RPMI8226 (cell line): ENCODE results near the gene FUT4.
"Not testable (repeated sequence)": the region's sequence is repeated elsewhere in the genome, so short reads cannot be mapped to it uniquely, and the experiment has no call there.

ENCODE experiments used
- DNase-seq: peaks from one replicate; pipeline ENCODE4 v3.0.0-alpha.2; 2015

FUT4 gene

DNA sequence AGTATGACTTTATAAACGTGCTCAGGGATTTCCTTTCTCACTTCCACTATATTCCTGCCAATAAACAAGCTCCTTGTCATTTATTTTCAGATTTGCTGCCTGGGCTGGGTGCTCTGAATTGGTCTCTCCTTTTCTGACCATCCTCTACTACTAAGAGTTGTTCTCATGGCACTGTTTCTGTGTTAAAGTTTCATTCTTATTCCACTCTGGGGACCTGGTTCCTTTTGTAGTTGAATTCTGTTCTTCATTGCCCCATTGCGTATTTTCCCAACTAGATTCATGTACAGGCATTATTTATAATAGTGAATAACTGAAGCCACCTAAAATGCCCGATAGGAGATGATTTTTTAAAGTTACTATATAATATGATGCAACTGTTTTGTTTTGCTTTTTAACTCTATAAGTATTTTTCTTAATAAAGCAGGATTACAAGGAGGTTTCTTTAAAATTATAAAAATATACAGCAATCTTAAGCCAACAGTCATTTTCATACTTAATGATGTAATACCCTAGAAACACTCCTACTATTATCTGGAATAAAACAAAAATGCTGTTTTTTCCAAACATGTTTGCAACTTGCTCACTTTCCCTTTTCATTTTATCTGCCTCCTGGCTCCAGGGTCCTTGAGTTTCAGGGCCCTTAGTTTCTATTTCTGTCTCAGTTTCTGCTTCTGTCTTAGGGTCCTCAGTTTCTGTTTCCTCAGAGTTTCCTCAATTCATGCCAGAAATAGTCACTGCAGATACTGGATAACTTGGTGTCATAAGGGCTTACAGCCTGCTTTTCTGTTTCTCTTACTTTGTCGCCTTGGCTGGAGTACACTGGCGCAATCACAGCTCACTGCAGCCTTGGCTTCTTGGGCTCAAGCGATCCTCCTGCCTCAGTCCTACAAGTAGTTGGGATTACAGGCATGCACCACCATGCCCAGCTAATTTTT is 9.8 kb upstream of the FUT4 start:
- no peak for DNase-seq

DNA sequence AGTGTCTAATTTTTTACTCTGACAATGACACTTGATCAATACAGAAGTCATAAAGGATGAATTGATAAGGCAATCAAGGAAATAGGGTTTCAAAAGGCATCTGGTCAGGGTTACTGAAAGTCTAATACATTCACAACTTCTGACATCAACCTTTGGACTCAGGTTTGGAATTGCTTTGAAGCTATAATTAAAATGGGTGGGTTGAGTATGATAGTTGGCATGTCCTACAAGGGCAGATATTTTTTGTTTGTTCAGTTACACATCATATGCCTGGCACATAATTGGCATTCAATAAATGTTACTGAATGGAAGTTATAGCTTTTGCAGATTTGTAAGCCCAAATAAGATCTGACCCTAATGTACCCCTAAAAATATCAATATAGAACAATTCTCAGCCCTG is 7.3 kb upstream of the FUT4 start:
- DNase-seq = no peak

DNA sequence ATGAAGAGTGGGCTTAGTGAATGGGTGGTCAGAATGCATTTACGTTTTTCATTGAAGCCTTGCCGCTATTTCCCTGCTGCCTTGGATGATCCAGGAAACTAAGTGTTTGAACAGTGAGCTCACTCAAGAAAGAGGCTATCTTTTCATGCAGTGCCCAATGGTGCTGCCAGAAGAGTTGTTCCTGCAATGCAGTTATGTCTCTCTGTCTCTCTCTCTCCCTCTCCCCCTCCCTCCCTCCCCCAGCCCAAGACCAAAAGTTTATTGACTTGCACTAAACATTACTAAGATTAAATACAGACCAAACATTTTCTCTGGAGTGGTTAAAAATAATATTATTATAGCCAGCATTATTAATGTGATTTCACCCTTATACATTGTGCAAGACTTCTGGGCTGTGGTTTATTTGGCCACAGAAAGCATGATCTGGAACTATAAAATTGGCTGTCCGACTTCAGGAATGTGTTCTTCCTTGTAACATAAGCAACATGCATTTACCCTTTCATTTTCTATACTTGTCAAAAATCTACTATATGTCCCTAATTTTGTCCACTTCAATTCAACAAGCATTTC is 6.6 kb upstream of the FUT4 start:
- no peak for DNase-seq

DNA sequence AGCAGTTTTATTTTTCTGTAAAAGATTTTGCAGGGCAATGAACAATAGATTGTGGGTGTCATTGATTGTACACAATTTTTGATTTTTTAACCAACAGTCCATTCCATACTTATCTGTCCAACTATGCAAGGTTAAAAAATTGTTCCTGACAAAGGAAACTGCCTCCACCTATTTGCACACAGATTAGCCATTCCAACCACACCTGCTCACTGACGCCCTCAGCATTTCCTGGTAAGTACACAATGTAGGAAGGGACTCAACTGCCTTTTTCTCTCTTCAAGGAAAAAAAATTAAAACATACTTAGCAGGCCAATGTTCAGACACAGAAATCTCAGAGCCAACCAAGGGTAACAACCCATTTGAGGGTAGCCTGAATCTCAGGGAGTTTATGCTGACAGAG is 4.3 kb upstream of the FUT4 start:
- DNase-seq = no peak

DNA sequence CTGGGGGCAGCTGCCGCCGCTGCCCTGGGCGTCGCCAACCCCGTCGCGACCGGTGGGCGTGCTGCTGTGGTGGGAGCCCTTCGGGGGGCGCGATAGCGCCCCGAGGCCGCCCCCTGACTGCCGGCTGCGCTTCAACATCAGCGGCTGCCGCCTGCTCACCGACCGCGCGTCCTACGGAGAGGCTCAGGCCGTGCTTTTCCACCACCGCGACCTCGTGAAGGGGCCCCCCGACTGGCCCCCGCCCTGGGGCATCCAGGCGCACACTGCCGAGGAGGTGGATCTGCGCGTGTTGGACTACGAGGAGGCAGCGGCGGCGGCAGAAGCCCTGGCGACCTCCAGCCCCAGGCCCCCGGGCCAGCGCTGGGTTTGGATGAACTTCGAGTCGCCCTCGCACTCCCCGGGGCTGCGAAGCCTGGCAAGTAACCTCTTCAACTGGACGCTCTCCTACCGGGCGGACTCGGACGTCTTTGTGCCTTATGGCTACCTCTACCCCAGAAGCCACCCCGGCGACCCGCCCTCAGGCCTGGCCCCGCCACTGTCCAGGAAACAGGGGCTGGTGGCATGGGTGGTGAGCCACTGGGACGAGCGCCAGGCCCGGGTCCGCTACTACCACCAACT is 1.0 kb downstream of the FUT4 start:
- no peak for DNase-seq

DNA sequence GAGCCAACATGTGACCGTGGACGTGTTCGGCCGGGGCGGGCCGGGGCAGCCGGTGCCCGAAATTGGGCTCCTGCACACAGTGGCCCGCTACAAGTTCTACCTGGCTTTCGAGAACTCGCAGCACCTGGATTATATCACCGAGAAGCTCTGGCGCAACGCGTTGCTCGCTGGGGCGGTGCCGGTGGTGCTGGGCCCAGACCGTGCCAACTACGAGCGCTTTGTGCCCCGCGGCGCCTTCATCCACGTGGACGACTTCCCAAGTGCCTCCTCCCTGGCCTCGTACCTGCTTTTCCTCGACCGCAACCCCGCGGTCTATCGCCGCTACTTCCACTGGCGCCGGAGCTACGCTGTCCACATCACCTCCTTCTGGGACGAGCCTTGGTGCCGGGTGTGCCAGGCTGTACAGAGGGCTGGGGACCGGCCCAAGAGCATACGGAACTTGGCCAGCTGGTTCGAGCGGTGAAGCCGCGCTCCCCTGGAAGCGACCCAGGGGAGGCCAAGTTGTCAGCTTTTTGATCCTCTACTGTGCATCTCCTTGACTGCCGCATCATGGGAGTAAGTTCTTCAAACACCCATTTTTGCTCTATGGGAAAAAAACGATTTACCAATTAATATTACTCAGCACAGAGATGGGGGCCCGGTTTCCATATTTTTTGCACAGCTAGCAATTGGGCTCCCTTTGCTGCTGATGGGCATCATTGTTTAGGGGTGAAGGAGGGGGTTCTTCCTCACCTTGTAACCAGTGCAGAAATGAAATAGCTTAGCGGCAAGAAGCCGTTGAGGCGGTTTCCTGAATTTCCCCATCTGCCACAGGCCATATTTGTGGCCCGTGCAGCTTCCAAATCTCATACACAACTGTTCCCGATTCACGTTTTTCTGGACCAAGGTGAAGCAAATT is 1.8 kb downstream of the FUT4 start:
- no peak for DNase-seq

DNA sequence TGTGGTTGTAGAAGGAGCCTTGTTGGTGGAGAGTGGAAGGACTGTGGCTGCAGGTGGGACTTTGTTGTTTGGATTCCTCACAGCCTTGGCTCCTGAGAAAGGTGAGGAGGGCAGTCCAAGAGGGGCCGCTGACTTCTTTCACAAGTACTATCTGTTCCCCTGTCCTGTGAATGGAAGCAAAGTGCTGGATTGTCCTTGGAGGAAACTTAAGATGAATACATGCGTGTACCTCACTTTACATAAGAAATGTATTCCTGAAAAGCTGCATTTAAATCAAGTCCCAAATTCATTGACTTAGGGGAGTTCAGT is 2.4 kb downstream of the FUT4 start:
- DNase-seq = no peak

DNA sequence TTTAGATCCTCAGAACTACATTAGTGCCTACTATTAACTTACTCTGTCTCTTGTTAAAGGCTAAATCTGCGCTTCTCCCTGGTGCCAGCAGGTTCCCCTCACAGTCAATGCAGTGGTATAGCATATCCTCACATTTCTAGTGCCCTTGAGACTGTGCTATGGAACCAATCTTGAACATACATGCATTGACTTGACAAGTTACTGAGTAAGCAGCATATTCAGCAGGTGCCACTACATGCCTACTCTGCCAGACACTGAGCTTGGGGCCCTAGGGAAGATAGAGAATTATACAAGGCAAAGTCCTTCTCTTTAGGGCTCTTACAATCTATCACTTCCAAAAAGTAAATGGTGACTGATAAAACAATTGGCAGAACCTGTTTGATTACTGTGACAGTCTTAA is 3.2 kb downstream of the FUT4 start:
- no peak for DNase-seq

DNA sequence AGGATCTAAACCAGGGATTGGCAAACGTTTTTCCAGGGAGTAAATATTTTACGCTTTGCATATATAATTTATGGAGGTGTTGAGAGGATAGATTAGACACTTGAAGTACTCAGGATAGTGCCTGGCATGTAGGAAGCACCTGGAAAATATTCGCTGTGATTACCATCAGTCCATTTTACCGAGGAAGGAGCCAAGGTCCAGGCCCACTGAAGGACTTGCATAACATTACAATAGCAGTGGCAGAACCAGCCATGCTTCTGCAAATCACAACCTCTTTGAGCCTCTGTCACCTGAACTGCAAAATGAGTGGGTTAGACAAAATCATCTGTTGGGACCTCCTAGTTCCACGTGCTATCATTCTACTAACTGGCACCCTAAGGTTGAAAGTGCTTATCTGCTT is 5.4 kb downstream of the FUT4 start:
- DNase-seq = no peak

DNA sequence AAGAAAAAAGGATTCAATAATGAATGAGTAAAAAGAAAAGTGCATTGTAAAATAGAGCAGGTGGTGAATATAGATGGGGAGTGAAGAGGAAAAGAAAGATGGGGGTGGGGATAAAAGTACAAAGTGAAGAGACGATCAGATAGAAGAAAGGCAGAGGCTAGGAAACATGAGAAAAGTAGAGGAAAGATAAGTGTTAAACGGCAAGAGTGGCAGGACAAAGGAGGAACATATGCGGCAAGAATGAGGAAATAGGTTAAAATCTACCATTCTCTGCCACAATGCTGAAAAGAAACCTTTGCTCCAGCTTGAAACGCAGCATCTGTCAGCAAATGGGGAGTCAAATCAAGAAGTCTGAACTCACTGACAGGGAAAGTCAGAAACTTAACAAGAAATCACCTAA is 6.8 kb downstream of the FUT4 start:
- DNase-seq = no peak

DNA sequence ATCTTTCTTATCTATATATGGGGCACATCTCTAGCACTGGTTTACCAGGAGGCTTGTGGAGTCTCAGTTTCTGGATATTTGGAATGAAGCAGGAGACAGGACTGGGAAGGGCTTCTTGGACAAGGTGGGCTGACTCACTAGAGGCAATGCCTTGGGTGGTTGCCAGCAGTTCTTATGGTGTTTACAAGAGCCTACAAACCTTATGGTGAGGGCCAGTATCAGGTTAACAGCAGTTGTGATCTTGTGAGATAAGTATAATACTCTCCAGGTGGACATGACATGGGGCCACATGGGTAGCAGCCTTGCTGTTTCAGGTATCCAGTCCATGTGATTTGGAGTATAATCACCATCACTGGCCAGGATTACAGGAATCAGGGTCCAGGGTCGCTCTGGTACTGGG is 10.2 kb downstream of the FUT4 start:
- no peak for DNase-seq

DNA sequence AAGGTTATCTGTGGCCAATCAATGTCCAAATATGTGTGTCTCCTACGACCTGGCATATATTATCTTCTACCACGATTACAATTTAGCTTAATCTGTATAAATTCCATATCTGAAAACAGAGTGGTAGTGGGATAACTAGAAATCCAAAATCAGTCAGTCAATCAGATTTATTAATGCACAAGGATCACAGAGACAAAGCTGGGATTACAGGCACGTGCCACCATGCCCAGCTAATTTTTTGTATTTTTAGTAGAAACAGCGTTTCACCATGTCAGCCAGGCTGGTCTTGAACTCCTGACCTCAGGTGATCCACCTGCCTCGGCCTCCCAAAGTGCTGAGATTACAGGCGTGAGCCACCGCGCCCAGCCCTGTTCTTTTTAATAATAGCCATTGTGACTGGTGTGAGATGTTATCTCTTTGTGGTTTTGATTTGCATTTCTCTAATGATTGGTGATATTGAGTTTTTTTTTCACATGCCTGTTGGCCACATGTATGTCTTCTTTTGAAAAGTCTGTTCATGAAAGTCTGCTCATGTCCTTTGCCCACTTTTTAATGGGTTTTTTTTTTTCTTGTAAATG is 12.1 kb downstream of the FUT4 start:
- DNase-seq = not testable (repeated sequence)

DNA sequence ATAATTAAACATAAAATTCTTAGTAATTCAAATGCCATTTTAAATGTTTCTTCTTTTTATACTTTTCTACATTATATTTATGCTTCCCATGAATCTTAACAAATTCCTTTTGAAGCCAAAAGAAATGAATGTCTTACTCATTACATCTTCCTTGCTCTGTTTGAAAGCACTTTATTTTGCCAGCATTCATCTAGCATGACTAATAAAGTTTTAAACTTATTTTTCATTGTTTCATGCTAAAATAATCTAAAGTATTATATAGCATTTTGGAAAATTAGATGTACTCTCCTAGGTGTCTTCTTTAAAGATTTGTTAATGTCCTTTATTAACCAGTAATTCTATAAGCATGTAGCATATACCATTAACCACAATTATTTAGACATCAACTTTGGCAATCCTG is 13.7 kb downstream of the FUT4 start:
- DNase-seq = no peak

DNA sequence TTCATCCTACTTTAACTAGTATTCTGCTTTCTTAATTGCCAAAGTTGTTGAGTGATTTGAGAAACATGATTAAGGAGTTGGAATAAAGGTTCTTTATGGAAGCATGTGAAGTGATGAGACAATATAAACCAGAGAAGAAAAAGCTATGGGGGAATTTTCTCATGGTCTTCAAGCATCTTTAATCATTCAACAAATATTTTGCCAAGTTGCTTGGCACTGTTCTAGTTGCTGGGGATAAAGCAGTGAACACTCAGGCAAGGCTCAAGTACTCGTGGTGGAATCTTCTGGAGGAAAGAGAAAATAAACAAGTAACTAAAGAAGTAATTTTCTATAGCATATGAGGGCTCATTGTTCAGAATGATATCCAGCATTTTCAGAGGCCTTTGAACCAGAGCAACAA is 14.3 kb downstream of the FUT4 start:
- no peak for DNase-seq

DNA sequence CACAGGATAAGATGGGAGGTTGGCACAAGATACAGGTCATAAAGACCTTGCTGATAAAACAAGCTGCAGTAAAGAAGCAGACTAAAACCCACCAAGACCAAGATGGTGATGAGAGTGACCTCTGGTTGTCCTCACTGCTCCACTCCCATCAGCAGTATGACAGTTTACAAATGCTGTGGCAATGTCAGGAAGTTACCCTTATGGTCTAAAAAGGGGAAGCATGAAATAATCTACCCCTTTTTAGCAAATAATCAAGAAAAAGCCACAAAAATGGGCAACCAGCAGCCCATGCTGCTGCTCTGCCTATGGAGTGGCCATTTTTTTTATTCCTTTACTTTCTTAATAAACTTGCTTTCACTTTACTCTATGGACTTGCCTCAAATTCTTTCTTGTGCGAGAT is 14.7 kb downstream of the FUT4 start:
- no peak for DNase-seq

DNA sequence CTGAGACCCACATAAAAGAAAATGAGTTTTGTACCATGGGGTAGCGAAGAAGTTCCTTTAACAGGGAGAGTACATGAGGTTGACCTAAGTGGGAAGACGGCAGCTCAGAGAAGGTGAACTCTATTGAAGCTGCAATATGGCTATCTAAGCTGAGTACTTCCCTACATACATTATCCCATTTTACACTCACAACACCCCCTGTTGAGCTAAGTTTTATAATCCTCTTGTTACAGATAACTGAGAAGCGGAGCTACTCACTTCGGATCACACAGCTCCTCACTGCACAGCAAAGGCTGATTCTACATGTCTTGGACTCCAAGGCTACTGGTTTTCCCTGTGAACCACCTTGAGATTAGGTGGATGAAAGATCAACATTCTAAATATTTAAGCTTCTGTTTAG is 15.2 kb downstream of the FUT4 start:
- no peak for DNase-seq

DNA sequence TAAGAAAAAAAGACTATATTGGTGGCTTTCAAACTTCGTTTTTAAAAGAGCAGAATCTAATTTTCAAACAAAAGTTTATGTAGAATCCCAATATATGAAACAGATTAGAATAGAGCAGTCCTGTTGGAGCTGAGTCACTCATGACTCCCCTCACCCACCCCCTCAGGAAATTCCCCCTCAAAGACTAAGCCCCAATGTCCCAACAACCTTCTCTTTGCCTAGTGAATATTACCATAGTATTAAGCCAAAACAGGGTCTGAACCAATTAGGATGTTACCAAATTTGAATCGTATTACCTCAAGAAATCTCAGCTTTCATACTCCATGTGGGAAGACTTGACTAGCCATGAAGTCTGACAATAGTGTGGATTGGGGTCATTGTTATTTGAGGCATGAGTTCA is 15.6 kb downstream of the FUT4 start:
- no peak for DNase-seq

DNA sequence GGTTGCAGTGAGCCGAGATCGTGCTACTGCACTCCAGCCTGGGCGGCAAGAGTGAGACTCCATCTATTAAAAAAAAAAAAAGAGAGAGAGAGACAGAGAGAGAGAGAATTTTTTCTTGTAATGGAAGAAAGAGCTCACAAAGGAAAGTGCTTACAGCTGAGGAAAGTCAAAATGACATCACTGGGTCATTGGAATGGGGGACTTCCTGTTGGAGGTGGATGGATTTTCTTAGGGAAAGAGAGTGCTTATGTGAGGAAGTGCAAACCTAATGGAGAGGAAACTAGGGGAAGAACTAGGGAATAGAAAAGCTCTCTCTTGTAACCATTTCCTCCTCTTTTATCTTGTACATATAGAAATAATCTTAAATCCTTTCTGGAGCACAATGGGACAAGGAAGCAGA is 17.1 kb downstream of the FUT4 start:
- no peak for DNase-seq

DNA sequence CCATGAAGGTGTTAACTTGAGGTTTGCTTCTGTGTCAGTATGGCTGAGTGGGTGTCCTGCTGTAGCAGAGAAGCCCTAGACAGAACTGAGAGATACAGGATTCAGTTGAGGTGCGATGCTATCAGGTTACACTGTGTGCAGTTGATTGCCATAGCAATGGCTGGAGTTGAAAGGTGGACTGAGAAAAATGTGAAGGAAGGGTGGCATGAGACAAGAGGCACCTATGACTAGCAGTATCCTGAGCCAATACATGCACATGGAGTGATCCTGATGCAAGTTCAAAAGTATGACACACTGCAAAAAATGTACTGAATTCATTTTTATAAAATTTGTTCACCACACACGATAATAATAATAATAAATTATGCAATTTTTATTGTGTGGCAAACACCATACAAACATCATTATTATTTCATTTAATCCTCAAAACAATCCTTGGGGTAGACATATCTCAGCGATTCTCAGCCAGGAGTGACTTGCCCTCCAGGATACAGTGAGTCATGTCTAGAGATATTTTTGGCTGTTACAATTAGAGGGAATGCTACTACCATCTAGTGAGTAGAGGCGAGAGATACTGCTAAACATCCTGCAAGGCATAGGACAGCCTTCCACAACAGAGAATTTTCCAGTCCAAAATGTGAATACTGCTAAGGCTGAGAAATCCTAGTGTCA is 19.6 kb downstream of the FUT4 start:
- DNase-seq = no peak

DNA sequence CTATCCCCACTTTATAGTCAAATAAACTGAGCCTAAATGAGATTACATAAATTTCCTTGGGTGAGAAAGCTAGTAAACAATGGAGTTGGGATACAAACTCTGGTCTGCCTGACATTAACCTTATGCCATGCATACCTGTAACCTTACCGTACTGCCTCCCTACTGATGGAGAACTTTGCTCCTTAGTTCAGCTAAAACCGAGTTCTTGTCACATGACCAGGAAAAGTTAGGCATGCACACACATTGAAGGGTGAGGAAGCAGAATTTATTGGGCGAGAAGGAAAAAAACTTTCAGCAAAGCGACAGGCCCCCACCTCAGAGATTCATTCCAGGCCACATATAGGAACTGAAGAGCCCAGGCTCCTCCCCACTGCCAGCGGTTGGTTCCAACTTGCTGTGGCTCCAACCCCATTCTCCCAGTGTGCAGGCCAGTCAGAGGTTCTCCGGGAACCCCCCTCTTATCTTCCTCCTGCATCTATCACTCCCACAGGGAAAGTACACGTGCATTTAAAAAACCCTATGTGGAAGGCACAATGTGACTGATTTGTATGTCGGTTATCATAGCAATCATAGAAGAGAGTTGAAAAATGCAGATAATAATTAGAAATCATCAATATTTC is 20.2 kb downstream of the FUT4 start:
- no peak for DNase-seq

DNA sequence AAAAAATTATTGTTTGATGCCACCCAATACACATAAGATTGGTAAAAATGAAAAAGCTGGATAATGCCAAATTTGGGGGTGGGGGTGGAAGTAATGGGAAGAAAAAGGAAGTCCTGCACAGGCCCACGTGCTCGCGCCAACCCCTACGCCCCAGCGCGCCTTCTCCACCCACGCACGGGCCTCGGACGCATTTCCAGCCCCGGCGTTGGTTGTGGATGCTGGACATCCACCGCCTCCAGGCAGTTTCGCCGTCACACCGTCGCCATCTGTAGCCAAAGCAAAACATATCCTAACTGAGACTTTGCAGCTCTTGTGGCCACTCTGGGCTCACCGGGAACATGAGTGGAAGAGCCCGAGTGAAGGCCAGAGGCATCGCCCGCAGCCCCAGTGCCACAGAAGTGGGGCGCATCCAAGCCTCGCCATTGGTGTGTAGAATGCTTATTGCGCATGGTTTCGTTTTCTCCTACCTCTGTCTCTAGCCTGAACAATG is 23.5 kb downstream of the FUT4 start, which contains the start of gene PIWIL4:
PIWIL4 (plus strand) TSS at position 188 of the 490 bp plus-strand sequence; CDS start at position 339, 151 bp downstream.
- DNase-seq = no peak

DNA sequence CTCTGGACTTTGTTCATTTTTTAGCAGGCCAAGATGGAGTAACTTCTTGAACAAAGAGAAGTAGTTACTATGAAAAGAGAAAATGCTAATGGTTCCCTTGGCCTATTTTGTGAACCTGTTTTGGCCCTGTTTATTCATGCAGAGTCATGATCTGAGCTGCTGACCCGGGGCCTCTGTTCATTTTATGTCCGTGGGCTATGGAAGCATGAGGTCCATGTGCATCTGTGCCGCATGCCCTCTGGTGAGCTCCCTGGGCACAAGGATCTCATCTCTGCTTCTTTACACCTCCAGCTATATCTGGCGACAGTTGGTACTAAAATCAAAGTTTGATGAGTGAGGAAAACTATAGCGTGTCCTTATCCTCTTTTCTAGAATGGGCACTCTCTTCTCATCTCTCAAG is 24.5 kb downstream of the FUT4 start:
- no peak for DNase-seq
